ENCODE measurements around the gene SLC16A5. TPM values are rescaled to one million over a fixed set of nuclear protein-coding genes. Genes with fewer than 3 reads are reported as not detected.
A peak's percentile ranks its signal among the peaks of the same experiment; 100 is the strongest.
"Not testable (repeated sequence)": the region's sequence is repeated elsewhere in the genome, so short reads cannot be mapped to it uniquely, and the experiment has no call there.

Gene SLC16A5
- total and polyA plus RNA-seq, 8 donors: 2.2 to 8.8 (median 4.4) TPM

DNA sequence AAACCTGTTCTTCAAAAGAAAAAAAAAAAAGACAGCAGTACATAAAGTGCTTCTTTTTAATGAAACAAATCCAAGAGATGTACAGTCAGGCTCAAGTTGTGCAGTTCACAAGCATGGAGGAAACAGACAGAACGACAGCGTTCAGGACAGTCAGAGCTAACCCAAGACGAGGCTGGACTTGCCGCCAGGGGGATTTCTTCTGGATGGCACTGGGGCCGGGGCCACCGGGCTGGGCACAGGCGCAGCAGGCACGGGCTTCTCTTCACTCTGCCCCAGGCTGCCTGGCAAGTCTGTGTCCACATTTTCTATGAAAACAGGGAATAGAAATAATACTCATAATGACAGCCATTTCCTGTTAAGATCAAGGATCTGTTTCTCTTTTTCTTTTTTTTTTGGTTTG is 48.2 kb downstream of the SLC16A5 start:
- Histone ChIP-seq H3K36me3 (no peaks in the 10 kb centered on the region), H3K4me3 (no peak overlapping the region), H3K27ac (no peak overlapping the region), H3K27me3 (no peaks in the 10 kb centered on the region), H3K9me3 (no peaks in the 10 kb centered on the region), H3K4me1 (peaks cover 0 to 3% (median 0%) of the 10 kb centered on the region in 3 donors)
- no peak for ATAC-seq
- no peak for TF ChIP-seq CTCF (IDR thresholded peaks at IDR 0.05)
- 91 to 92% methylated on average over 8 of the region's 8 CpGs for WGBS, 2 donors
- no peak for FAIRE-seq
- no peak for DNase-seq
- intact Hi-C loops (cut with DNase I): no loop called here

- H3K4me3 ChIP-seq; H3K9me3 ChIP-seq; H3K27me3 ChIP-seq; FAIRE-seq; H3K4me1 ChIP-seq; H3K27ac ChIP-seq; ATAC-seq; DNase-seq; H3K36me3 ChIP-seq; intact Hi-C loops (cut with DNase I): not testable (repeated sequence)
- WGBS, 2 donors: 88 to 94% methylated on average over 9 of the region's 9 CpGs
Observed at GRCh38 chr17:75137762-75138161, 50.0 kb downstream of the SLC16A5 start.

GRCh38 chr17:75138519-75138918 is 50.8 kb downstream of the SLC16A5 start:
- no peaks in the 10 kb centered on the region for H3K27me3 ChIP-seq
- no peak overlapping the region for H3K27ac ChIP-seq
- no peak for FAIRE-seq
- TF ChIP-seq CTCF (IDR thresholded peaks at IDR 0.05): no peak
- H3K36me3 ChIP-seq: no peaks in the 10 kb centered on the region
- DNase-seq: no peak
- no peak overlapping the region for H3K4me3 ChIP-seq
- ATAC-seq: no peak
- WGBS, 2 donors: 87 to 91% methylated on average over 5 of the region's 5 CpGs
- H3K4me1 ChIP-seq: no peaks in the 10 kb centered on the region
- intact Hi-C loops (cut with DNase I): no loop called here
- H3K9me3 ChIP-seq: no peaks in the 10 kb centered on the region

- Histone ChIP-seq H3K36me3 (no peaks in the 10 kb centered on the region), H3K9me3 (no peaks in the 10 kb centered on the region), H3K4me1 (no peaks in the 10 kb centered on the region), H3K27ac (no peak overlapping the region), H3K4me3 (no peak overlapping the region), H3K27me3 (no peaks in the 10 kb centered on the region)
- WGBS, 2 donors: 90 to 95% methylated on average over 12 of the region's 13 CpGs
- ATAC-seq (no peak), FAIRE-seq (no peak), DNase-seq (no peak)
- intact Hi-C loops (cut with DNase I): no loop called here
- TF ChIP-seq CTCF (IDR thresholded peaks at IDR 0.05): no peak
Observed at GRCh38 chr17:75142236-75142971, 54.6 kb downstream of the SLC16A5 start.

DNA sequence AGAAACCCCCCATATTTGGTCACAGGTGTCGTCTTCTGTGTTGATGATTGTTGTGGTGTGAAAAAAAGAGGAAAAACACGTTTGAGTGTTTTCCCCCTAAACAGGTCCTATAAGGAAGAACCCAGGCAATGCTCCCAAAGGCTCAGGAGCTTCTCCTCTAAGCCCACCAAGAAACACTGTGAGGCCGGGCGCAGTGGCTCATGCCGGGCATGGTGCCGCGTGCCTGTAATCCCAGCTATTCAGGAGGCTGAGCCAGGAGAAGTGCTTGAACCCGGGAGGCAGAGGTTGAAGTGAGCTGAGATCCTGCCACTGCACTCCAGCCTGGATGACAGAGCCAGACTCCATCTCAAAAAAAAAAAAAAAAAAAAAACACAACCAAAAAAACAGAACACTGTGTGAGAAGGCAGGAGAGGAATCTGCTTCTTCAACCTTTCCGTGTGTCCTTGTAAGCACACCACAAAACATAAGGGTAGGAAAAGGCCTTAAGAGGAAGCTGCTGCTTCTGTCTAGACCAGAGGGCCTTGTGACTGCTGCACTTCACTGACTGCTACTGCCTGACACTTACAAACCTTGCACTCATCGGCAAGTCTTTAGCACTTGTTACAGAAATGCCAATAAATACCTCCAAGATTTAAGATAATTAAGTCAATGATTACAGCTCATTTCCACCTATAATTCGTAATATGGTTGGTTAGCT is 57.2 kb downstream of the SLC16A5 start:
- intact Hi-C loops (cut with DNase I): no loop called here
- Histone ChIP-seq H3K27ac (no peak overlapping the region), H3K4me1 (peaks cover 0 to 5% (median 0%) of the 10 kb centered on the region in 3 donors), H3K4me3 (no peak overlapping the region), H3K9me3 (no peaks in the 10 kb centered on the region), H3K36me3 (no peaks in the 10 kb centered on the region), H3K27me3 (no peaks in the 10 kb centered on the region)
- TF ChIP-seq CTCF (IDR thresholded peaks at IDR 0.05): no peak
- peak in 1 of 4 donors; percentile 73 for ATAC-seq
- peak in 2 of 6 donors; percentile 13 to 20 for DNase-seq
- FAIRE-seq: no peak
- WGBS, 2 donors: 85 to 89% methylated on average over 11 of the region's 11 CpGs

Data from pancreas (tissue), 10 donors.